ENCODE measurements around the gene SENP3.

GRCh38 chr17:7572338-7572587 lies 10.5 kb downstream of the SENP3 start:
- TF ChIP-seq CTCF (IDR thresholded peaks at IDR 0.05) (no peak), POLR2A (IDR thresholded peaks at IDR 0.05) (no peak)

Data from adrenal gland (tissue), 5 donors.